Omental fat pad (tissue), 4 donors: Measurements from ENCODE around the gene SH2D1A. TPM values are rescaled to one million over a fixed set of nuclear protein-coding genes. Genes with fewer than 3 reads are reported as not detected.

Source experiments
- ATAC-seq: fragments of 150-250 bp; one replicate; pipeline ENCODE4 v1.9.1; 2016; ENCODE audit warnings: mild to moderate bottlenecking, moderate library complexity; ENCODE audit not compliant: low FRiP score
- DNase-seq: peaks from one replicate; pipeline ENCODE4 v3.0.0-alpha.2; 2019; ENCODE audit warnings: low spot score
- CTCF ChIP-seq, 3 donors: fragments of 450-650 bp; IDR thresholded peaks; one replicate each; pipeline ENCODE4 v1.5.1; 2016 to 2017; ENCODE audit warnings: antibody characterized with exemption in 3 of 3, mild to moderate bottlenecking in 3 of 3, moderate library complexity in 2 of 3
- total RNA-seq, 4 donors: library from RNA; depleted of rRNA; stranded (reverse); fragments of >200 nt; gene quantifications; one replicate each; pipeline ENCODE4 v1.1.0, GENCODE V29; 2016

Gene SH2D1A
- total RNA-seq, 4 donors from 2014 or later, result 0.93 to 4.9 (median 2.8) TPM

GRCh38 chrX:124358800-124359383 lies 12.5 kb downstream of the SH2D1A start:
- TF ChIP-seq CTCF (IDR thresholded peaks at IDR 0.05), result no peak
- DNase-seq (no peak), ATAC-seq (no peak)

- ATAC-seq, result no peak
- no peak for DNase-seq
- no peak for TF ChIP-seq CTCF (IDR thresholded peaks at IDR 0.05)
Observed at GRCh38 chrX:124362072-124362471, 15.7 kb downstream of the SH2D1A start.

- ATAC-seq, result no peak
- TF ChIP-seq CTCF (IDR thresholded peaks at IDR 0.05), result no peak
Observed at GRCh38 chrX:124362761-124363160, 16.4 kb downstream of the SH2D1A start.

GRCh38 chrX:124369722-124370121 lies 23.4 kb downstream of the SH2D1A start:
- TF ChIP-seq CTCF (IDR thresholded peaks at IDR 0.05), result no peak
- DNase-seq (no peak), ATAC-seq (no peak)

More at GRCh38 chrX:124362761-124363160, 16.4 kb downstream of the SH2D1A start:
- no peak for DNase-seq

GRCh38 chrX:124373348-124373747 lies 27.0 kb downstream of the SH2D1A start:
- TF ChIP-seq CTCF (IDR thresholded peaks at IDR 0.05), result no peak
- DNase-seq (no peak), ATAC-seq (no peak)

- no peak for ATAC-seq
- no peak for DNase-seq
- TF ChIP-seq CTCF (IDR thresholded peaks at IDR 0.05), result no peak
Observed at GRCh38 chrX:124378643-124379042, 32.3 kb downstream of the SH2D1A start.

- ATAC-seq (no peak), DNase-seq (no peak)
- TF ChIP-seq CTCF (IDR thresholded peaks at IDR 0.05), result no peak
Observed at GRCh38 chrX:124383354-124383753, 37.0 kb downstream of the SH2D1A start.
